Stimulated activated CD4-positive, alpha-beta T cell treated with anti-CD3 and anti-CD28 coated beads, Interleukin-2, amount 100 ng/mL, for 48 hours (primary cell): ENCODE data around the gene ETV7.
"Not testable (repeated sequence)": the region's sequence is repeated elsewhere in the genome, so short reads cannot be mapped to it uniquely, and the experiment has no call there.

Experiments used
- DNase-seq, 2 donors: peaks; one replicate each; pipeline ENCODE4 v3.0.0-alpha.2; 2020

Gene ETV7

GRCh38 chr6:36382976-36383375 lies 4.5 kb downstream of the ETV7 start:
- DNase-seq = no peak

- no peak for DNase-seq
Observed at GRCh38 chr6:36381502-36382389, 5.7 kb downstream of the ETV7 start.

GRCh38 chr6:36380166-36380565 lies 7.3 kb downstream of the ETV7 start:
- DNase-seq = no peak

- no peak for DNase-seq
Observed at GRCh38 chr6:36378936-36379335, 8.5 kb downstream of the ETV7 start.

- DNase-seq = no peak
Observed at GRCh38 chr6:36378243-36378920, 9.1 kb downstream of the ETV7 start.

- no peak for DNase-seq
Observed at GRCh38 chr6:36377594-36377993, 9.9 kb downstream of the ETV7 start.

- DNase-seq = no peak
Observed at GRCh38 chr6:36376742-36377141, 10.7 kb downstream of the ETV7 start.

- no peak for DNase-seq
Observed at GRCh38 chr6:36376183-36376582, 11.3 kb downstream of the ETV7 start.

- no peak for DNase-seq
Observed at GRCh38 chr6:36375644-36376155, 11.8 kb downstream of the ETV7 start.

- no peak for DNase-seq
Observed at GRCh38 chr6:36374972-36375371, 12.5 kb downstream of the ETV7 start.

- DNase-seq = no peak
Observed at GRCh38 chr6:36374194-36374593, 13.3 kb downstream of the ETV7 start.

GRCh38 chr6:36373368-36374019 lies 14.0 kb downstream of the ETV7 start:
- no peak for DNase-seq

- no peak for DNase-seq
Observed at GRCh38 chr6:36372088-36372487, 15.4 kb downstream of the ETV7 start.

GRCh38 chr6:36371211-36371610 lies 16.3 kb downstream of the ETV7 start:
- DNase-seq = no peak

GRCh38 chr6:36370638-36371037 lies 16.8 kb downstream of the ETV7 start:
- no peak for DNase-seq

GRCh38 chr6:36368921-36369865 lies 18.3 kb downstream of the ETV7 start:
- DNase-seq = no peak

- DNase-seq = no peak
Observed at GRCh38 chr6:36368421-36368820, 19.0 kb downstream of the ETV7 start.

GRCh38 chr6:36367743-36368142 lies 19.7 kb downstream of the ETV7 start:
- DNase-seq = no peak

GRCh38 chr6:36364669-36365479 lies 22.6 kb downstream of the ETV7 start:
- DNase-seq = no peak

GRCh38 chr6:36364061-36364635 lies 23.3 kb downstream of the ETV7 start:
- not testable (repeated sequence) for DNase-seq

GRCh38 chr6:36363371-36363752 lies 24.1 kb downstream of the ETV7 start:
- DNase-seq = not testable (repeated sequence)
